Progenitor cell of endocrine pancreas (in vitro differentiated cells): ENCODE measurements around the gene ZFAND3. TPM values are rescaled to one million over a fixed set of nuclear protein-coding genes. Genes with fewer than 3 reads are reported as not detected.

Experiments used
- DNase-seq: peaks from one replicate; pipeline ENCODE4 v3.0.0; 2021; ENCODE audit warnings: low spot score; ENCODE audit not compliant: unreplicated experiment
- H3K27ac Mint-ChIP-seq: 2 replicates; pipeline ENCODE4 v1.8.0; 2021; ENCODE audit warnings: mild to moderate bottlenecking, moderate library complexity, mixed read lengths
- H3K27me3 Mint-ChIP-seq: 2 replicates; pipeline ENCODE4 v1.8.0; 2021; ENCODE audit warnings: mixed read lengths
- H3K36me3 Mint-ChIP-seq: 2 replicates; pipeline ENCODE4 v1.8.0; 2022; ENCODE audit warnings: mixed read lengths; ENCODE audit not compliant: insufficient read depth
- H3K4me1 Mint-ChIP-seq: 2 replicates; pipeline ENCODE4 v1.8.0; 2021; ENCODE audit warnings: low read depth, mixed read lengths
- H3K4me3 Mint-ChIP-seq: 2 replicates; pipeline ENCODE4 v1.8.0; 2021; ENCODE audit warnings: low read depth, mild to moderate bottlenecking, moderate library complexity, mixed read lengths
- H3K9me3 Mint-ChIP-seq: 2 replicates; pipeline ENCODE4 v1.8.0; 2021; ENCODE audit warnings: low read depth, mixed read lengths
- CTCF ChIP-seq: fragments of 200-600 bp; sonication (generic); IDR thresholded peaks from one replicate; pipeline ENCODE4 v1.5.0; 2021; ENCODE audit warnings: antibody characterized with exemption, mild to moderate bottlenecking; ENCODE audit not compliant: unreplicated experiment
- total RNA-seq: library from RNA; stranded (reverse); gene quantifications from 2 replicates; pipeline ENCODE4 v1.2.1, GENCODE V29; 2021

ZFAND3 gene
- total RNA-seq, 1 donor from 2014 or later: 102 TPM

GRCh38 chr6:37861452-37861851 lies 41.9 kb downstream of the ZFAND3 start:
- H3K36me3 Mint-ChIP-seq: no peaks in the 10 kb centered on the region
- TF ChIP-seq CTCF: no peak
- H3K27me3 Mint-ChIP-seq: no peaks in the 10 kb centered on the region
- no peak for DNase-seq
- H3K4me3 Mint-ChIP-seq: no peak overlapping the region
- no peak overlapping the region for H3K27ac Mint-ChIP-seq
- peaks cover 22% of the 10 kb centered on the region for H3K4me1 Mint-ChIP-seq
- no peaks in the 10 kb centered on the region for H3K9me3 Mint-ChIP-seq

GRCh38 chr6:37862430-37862829 lies 42.9 kb downstream of the ZFAND3 start:
- H3K4me3 Mint-ChIP-seq: no peak overlapping the region
- H3K4me1 Mint-ChIP-seq: peaks cover 31% of the 10 kb centered on the region
- DNase-seq: no peak
- no peak for TF ChIP-seq CTCF
- no peaks in the 10 kb centered on the region for H3K9me3 Mint-ChIP-seq
- H3K36me3 Mint-ChIP-seq: no peaks in the 10 kb centered on the region
- no peaks in the 10 kb centered on the region for H3K27me3 Mint-ChIP-seq
- H3K27ac Mint-ChIP-seq: no peak overlapping the region

GRCh38 chr6:37862992-37863391 lies 43.5 kb downstream of the ZFAND3 start:
- DNase-seq: no peak
- Mint-ChIP-seq H3K9me3 (no peaks in the 10 kb centered on the region), H3K4me3 (no peak overlapping the region), H3K27me3 (no peaks in the 10 kb centered on the region), H3K27ac (no peak overlapping the region), H3K4me1 (peaks cover 31% of the 10 kb centered on the region), H3K36me3 (no peaks in the 10 kb centered on the region)
- TF ChIP-seq CTCF: no peak

- H3K27me3 Mint-ChIP-seq: no peaks in the 10 kb centered on the region
- no peak overlapping the region for H3K4me3 Mint-ChIP-seq
- no peak overlapping the region for H3K27ac Mint-ChIP-seq
- no peak for DNase-seq
- no peaks in the 10 kb centered on the region for H3K36me3 Mint-ChIP-seq
- no peak for TF ChIP-seq CTCF
- H3K4me1 Mint-ChIP-seq: peaks cover 29% of the 10 kb centered on the region
- no peaks in the 10 kb centered on the region for H3K9me3 Mint-ChIP-seq
These were observed 44.7 kb downstream of the ZFAND3 start for GRCh38 chr6:37864250-37864649.

- H3K4me3 Mint-ChIP-seq: no peak overlapping the region
- no peak overlapping the region for H3K27ac Mint-ChIP-seq
- DNase-seq: no peak
- peaks cover 27% of the 10 kb centered on the region for H3K4me1 Mint-ChIP-seq
- no peaks in the 10 kb centered on the region for H3K9me3 Mint-ChIP-seq
- no peaks in the 10 kb centered on the region for H3K36me3 Mint-ChIP-seq
- TF ChIP-seq CTCF: no peak
- no peaks in the 10 kb centered on the region for H3K27me3 Mint-ChIP-seq
These were observed 46.0 kb downstream of the ZFAND3 start for GRCh38 chr6:37865504-37865903.
